ENCODE results near the gene TM4SF4.
A peak's percentile ranks its signal among the peaks of the same experiment; 100 is the strongest.

TM4SF4 gene

GRCh38 chr3:149481056-149481455, 6.6 kb downstream of the TM4SF4 start:
- no peak for DNase-seq (ENCODE audit: low read depth in 4 of 4, low spot score in 1 of 4)

GRCh38 chr3:149481491-149481890, 7.0 kb downstream of the TM4SF4 start:
- DNase-seq (ENCODE audit: low read depth in 4 of 4, low spot score in 1 of 4) = no peak

DNA sequence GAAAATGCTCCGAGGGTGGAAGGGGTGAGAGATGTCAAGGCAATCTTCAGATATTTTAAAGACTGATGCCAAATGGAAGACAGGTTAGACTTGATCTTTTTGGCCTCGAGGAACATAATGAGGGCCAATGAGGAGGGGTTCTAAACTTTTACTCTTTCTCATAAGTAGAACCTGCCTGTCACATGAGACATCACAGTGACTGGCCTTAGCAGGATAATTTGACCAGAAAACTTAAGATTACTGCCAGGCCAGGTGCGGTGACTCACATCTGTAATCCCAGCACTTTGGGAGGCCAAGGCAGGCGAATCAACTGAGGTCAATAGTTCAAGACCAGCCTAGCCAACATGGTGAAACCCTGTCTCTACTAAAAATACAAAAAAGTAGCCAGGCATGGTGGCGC, 12.2 kb downstream of the TM4SF4 start:
- DNase-seq (ENCODE audit: low read depth in 4 of 4, low spot score in 1 of 4) = no peak

- DNase-seq (ENCODE audit: low read depth in 4 of 4, low spot score in 1 of 4) = peak in 1 of 4 experiments; percentile 13
Measured at GRCh38 chr3:149487598-149488197, 13.2 kb downstream of the TM4SF4 start.

DNA sequence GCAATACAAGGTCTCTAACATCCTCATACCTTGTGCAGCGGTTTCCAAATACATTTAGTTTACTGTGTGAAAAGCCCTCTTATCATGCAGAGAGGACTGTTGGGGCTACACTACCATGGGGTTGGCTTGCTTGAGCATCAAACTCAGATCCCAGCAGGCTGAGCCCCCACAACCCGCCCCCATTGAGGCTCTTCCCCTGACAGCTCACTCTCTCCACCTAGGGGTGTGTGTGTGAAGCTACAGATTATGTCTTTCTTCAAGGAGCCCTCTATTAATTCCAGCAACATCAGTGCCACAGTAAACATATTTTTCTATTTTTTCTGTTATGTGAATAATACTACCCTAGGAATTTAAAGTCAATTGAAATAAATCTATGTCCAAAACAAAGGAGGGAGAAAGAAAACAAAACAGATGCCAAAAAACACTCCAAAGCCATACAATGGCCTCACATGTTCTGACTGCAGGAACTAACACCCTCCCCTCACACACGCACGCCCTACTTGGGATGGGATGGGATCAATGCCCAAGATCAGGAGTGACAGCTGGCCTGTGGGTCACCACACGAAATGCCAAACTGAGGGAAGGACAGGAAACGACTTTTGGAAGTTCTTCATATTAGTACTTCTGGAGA, 14.7 kb downstream of the TM4SF4 start:
- no peak for DNase-seq (ENCODE audit: low read depth in 4 of 4, low spot score in 1 of 4)

GRCh38 chr3:149490260-149490971, 15.9 kb downstream of the TM4SF4 start:
- DNase-seq (ENCODE audit: low read depth in 4 of 4, low spot score in 1 of 4) = no peak

- no peak for DNase-seq (ENCODE audit: low read depth in 4 of 4, low spot score in 1 of 4)
Measured at GRCh38 chr3:149493315-149494021, 19.0 kb downstream of the TM4SF4 start.

DNA sequence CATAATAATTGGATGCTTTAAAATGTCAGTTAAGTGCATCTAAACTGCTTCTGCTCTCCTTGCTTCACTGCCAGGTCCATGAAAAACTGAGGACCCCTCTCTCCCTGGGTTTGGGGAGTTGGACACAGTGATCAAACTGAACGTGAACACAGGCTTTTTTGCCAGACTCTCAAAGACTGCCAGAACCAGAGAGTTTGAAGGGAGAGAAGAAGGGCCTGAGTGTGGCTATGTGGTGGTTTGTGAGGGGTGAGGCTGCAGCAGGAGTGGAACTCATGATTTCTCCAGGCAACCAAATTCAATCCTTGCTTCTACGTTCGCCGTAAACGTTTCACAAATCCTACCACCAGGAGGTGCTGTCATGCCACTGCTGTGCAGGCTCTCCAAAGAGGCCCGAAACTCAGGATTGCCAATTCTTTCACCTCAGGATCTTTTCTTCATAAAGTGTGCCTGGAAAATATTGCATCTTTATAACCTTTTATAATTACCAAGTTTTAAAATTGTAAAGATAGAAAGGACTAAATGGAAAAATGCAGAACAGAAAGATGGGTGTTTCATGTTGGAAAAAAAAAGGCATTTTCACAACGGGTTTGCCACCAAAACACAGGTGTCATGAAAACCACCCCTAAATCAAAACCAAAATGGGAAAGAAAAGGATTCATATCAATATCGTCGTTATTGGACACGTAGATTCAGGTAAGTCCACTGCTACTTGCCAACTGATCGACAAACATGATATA, 19.7 kb downstream of the TM4SF4 start:
- DNase-seq (ENCODE audit: low read depth in 4 of 4, low spot score in 1 of 4) = peak in 1 of 4 experiments; percentile 33

GRCh38 chr3:149494759-149495580, 20.5 kb downstream of the TM4SF4 start:
- DNase-seq (ENCODE audit: low read depth in 4 of 4, low spot score in 1 of 4) = no peak

DNA sequence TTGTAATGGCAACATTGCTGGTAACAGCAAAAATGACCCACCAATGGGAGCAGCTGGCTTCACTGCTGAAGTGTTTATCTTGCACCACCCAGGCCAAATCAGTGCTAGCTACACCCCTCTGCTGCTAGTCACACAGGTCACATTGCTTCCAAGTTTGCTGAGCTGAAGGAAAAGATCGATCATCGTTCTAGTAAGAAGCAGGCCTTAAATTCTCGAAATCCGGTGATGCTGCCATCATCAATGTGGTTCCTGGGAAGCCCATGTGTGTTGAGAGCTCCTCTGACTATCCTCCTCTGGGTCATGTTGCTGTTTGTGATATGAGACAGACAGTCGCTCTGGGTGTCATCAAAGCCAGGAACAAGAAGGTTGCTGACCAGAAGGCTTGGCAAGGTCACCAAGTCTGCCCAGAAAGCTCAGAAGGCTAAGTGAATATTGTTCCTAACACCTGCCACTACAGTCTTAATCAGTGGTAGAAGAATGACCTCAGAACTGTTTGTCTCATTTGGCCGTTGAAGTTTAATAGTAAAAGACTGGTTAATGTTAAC, 21.2 kb downstream of the TM4SF4 start:
- DNase-seq (ENCODE audit: low read depth in 4 of 4, low spot score in 1 of 4) = no peak

- DNase-seq (ENCODE audit: low read depth in 4 of 4, low spot score in 1 of 4) = no peak
Measured at GRCh38 chr3:149496891-149497290, 22.4 kb downstream of the TM4SF4 start.

GRCh38 chr3:149497966-149498670, 23.6 kb downstream of the TM4SF4 start:
- DNase-seq (ENCODE audit: low read depth in 4 of 4, low spot score in 1 of 4) = no peak

DNA sequence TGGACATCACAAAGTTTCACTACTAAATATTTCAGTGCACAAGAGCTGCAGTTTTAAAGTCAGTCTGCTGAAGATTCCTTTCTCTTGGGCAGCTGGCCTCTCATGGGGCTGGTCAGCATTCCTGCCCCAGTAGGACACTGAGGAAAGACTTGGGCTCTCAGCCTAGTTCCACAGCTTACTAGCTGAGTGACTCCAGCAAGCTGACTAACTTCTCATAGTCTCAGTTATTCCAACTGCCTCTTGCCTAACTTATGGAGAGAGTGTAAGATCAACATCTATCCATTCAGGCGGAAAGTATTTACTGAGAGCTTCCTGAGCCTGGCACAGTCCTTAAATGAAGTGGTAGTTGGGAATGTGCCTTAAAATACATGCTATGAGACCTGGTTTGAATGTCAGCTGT, 27.0 kb downstream of the TM4SF4 start:
- DNase-seq (ENCODE audit: low read depth in 4 of 4, low spot score in 1 of 4) = no peak

DNA sequence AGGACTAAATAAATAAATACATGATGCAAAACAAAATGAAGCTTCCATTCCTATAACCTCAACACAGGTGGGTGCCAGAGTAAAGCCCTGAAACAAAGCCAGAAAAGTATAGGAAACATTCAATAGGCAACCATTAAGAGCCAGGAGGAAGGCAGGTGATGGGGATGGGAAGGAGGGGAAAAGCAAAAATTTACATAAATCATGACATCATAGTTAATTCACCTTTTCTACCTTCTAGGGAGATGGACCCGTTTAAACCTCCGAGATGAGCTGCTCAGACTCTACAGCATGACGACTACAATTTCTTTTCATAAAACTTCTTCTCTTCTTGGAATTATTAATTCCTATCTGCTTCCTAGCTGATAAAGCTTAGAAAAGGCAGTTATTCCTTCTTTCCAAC, 27.9 kb downstream of the TM4SF4 start:
- no peak for DNase-seq (ENCODE audit: low read depth in 4 of 4, low spot score in 1 of 4)

DNA sequence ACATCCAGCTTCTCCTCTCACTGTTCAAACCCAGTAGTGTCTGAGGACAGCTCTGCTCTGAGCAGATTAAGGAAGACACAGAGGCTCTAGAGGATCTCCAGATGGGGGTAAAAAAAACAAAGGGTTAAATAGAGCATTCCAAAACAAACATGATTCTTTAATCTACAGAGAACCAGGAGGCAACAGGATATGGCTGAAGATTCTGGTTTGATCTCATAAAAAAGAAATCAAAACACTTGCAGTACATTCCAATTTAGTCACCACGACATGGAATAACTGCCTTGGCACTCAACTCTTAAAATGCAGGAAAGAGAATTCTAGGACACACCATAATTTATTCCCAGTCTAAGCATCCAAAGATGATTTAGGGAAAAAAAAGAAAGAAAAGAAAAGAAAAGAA, 32.0 kb downstream of the TM4SF4 start:
- no peak for DNase-seq (ENCODE audit: low read depth in 4 of 4, low spot score in 1 of 4)

DNA sequence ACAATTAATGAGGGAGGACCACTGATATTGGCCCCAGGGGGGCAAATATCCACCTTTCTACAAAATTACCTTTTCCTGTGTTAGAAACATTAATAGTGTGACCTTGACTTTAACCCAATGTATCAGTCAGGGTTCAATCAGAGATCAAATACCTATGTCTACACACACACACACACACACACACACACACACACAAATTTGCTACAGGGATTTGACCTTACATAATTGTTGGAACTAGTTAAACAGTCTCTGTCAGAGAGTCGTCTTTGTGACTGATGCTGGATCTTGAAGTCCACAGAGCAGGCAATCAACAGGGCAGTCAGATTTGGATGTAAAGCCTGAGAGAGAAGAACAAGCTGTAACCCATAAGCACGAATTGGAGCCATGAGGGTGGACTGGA, 32.5 kb downstream of the TM4SF4 start:
- DNase-seq (ENCODE audit: low read depth in 4 of 4, low spot score in 1 of 4) = no peak

- DNase-seq (ENCODE audit: low read depth in 4 of 4, low spot score in 1 of 4) = no peak
Measured at GRCh38 chr3:149507491-149508324, 33.2 kb downstream of the TM4SF4 start.

DNA sequence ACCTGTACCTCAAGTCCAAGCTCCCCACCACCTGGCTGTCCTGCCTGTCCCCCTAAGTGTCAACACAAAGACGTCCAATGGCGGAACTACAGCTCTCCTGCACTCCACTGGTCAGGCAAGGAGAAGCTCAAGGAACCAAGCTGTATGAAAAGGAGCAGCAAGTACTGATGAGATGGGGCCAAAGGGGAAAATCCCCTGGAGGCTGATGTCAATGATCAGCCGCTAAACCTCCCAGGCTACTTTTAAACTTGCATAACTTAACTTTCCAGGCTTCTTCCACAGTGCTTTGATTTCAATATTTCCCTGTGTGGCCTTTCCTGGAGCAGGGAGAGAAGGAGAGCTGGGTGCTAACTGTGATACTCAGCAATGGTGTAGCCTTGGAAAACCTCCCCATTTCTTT, 35.0 kb downstream of the TM4SF4 start:
- no peak for DNase-seq (ENCODE audit: low read depth in 4 of 4, low spot score in 1 of 4)

- no peak for DNase-seq (ENCODE audit: low read depth in 4 of 4, low spot score in 1 of 4)
Measured at GRCh38 chr3:149510480-149510879, 36.0 kb downstream of the TM4SF4 start.
